ENCODE results near the gene AKAP6.
"Not testable (repeated sequence)": the region's sequence is repeated elsewhere in the genome, so short reads cannot be mapped to it uniquely, and the experiment has no call there.

Gene AKAP6

GRCh38 chr14:32785585-32785984 lies 456.5 kb downstream of the AKAP6 start:
- no peak for DNase-seq

GRCh38 chr14:32786886-32787285 lies 457.8 kb downstream of the AKAP6 start:
- DNase-seq, result no peak

- DNase-seq, result not testable (repeated sequence)
Observed at GRCh38 chr14:32793033-32793432, 463.9 kb downstream of the AKAP6 start.

GRCh38 chr14:32800320-32800719 lies 471.2 kb downstream of the AKAP6 start:
- DNase-seq, result no peak

GRCh38 chr14:32802295-32802694 lies 473.2 kb downstream of the AKAP6 start:
- DNase-seq, result no peak

- DNase-seq, result no peak
Observed at GRCh38 chr14:32805979-32806378, 476.9 kb downstream of the AKAP6 start.

GRCh38 chr14:32808644-32809043 lies 479.5 kb downstream of the AKAP6 start:
- DNase-seq, result peak; percentile 64

- no peak for DNase-seq
Observed at GRCh38 chr14:32809255-32809654, 480.2 kb downstream of the AKAP6 start.

- DNase-seq, result no peak
Observed at GRCh38 chr14:32813401-32813800, 484.3 kb downstream of the AKAP6 start.

- DNase-seq, result no peak
Observed at GRCh38 chr14:32814721-32815120, 485.6 kb downstream of the AKAP6 start.

GRCh38 chr14:32816588-32816987 lies 487.5 kb downstream of the AKAP6 start:
- DNase-seq, result no peak

GRCh38 chr14:32817780-32818179 lies 488.7 kb downstream of the AKAP6 start:
- no peak for DNase-seq

- DNase-seq, result peak; percentile 24
Observed at GRCh38 chr14:32818581-32818980, 489.5 kb downstream of the AKAP6 start.

GRCh38 chr14:32820181-32820580 lies 491.1 kb downstream of the AKAP6 start:
- peak; percentile 26 for DNase-seq

GRCh38 chr14:32820682-32821081 lies 491.6 kb downstream of the AKAP6 start:
- DNase-seq, result no peak

- no peak for DNase-seq
Observed at GRCh38 chr14:32821964-32822653, 493.0 kb downstream of the AKAP6 start.

GRCh38 chr14:32823706-32824105 lies 494.6 kb downstream of the AKAP6 start:
- DNase-seq, result no peak

- no peak for DNase-seq
Observed at GRCh38 chr14:32824195-32824594, 495.1 kb downstream of the AKAP6 start.

- DNase-seq, result no peak
Observed at GRCh38 chr14:32825058-32825457, 496.0 kb downstream of the AKAP6 start.

- DNase-seq, result no peak
Observed at GRCh38 chr14:32826404-32827082, 497.4 kb downstream of the AKAP6 start.

- DNase-seq, result no peak
Observed at GRCh38 chr14:32827514-32827913, 498.4 kb downstream of the AKAP6 start.

- DNase-seq, result no peak
Observed at GRCh38 chr14:32835924-32836323, 506.8 kb downstream of the AKAP6 start.

- no peak for DNase-seq
Observed at GRCh38 chr14:32841698-32842097, 512.6 kb downstream of the AKAP6 start.

GRCh38 chr14:32846821-32847365 lies 517.8 kb downstream of the AKAP6 start:
- DNase-seq, result no peak

All from femur (tissue), 1 donor.